B cell (primary cell): ENCODE measurements around the gene YPEL5. TPM values are rescaled to one million over a fixed set of nuclear protein-coding genes. Genes with fewer than 3 reads are reported as not detected.

Source experiments
- ATAC-seq: fragments of 200-7000 bp; cut with Tn5 transposase; one replicate; pipeline ENCODE4 v1.10.0; 2021; ENCODE audit warnings: low read depth, mild to moderate bottlenecking, moderate number of reproducible peaks, moderate library complexity
- CTCF ChIA-PET: fragments of 350-600 bp; sonication (Branson Sonifier 250); formaldehyde crosslinking; loops from one replicate; lab custom pipeline; 2021; ENCODE audit warnings: antibody characterized with exemption, inconsistent platforms; lab: Charles Lee
- POLR2A ChIA-PET: fragments of 350-600 bp; sonication (Branson Sonifier 250); formaldehyde crosslinking; loops from one replicate; lab custom pipeline; 2021; ENCODE audit warnings: antibody characterized with exemption; lab: Charles Lee
- DNase-seq: peaks from one replicate; pipeline ENCODE4 v3.0.0; 2013
- H2AFZ ChIP-seq: 2 replicates; pipeline ENCODE4 v1.6.1; 2012; ENCODE audit warnings: mild to moderate bottlenecking, low read depth, low read length; ENCODE audit not compliant: insufficient read depth, poor library complexity, severe bottlenecking
- H3K27ac ChIP-seq, 2 donors: 1 replicate in 1 of 2; 2 replicates in 1 of 2; pipeline ENCODE4 v1.5.1; 2012 to 2013; ENCODE audit warnings: low read length in 2 of 2, mild to moderate bottlenecking in 2 of 2, moderate library complexity in 1 of 2
- H3K27me3 ChIP-seq, 4 experiments: fragments of 200-600 bp in 1 of 4; sonication (generic) in 1 of 4; replicated peaks in 1 of 4; 1 replicate in 2 of 4; 2 replicates in 2 of 4; pipeline versions ENCODE4 v1.6.1 to v1.7.0; 2013 to 2016; ENCODE audit warnings: low read length in 3 of 4, mild to moderate bottlenecking in 2 of 4, mixed read lengths in 1 of 4, moderate library complexity in 1 of 4; ENCODE audit not compliant: insufficient read depth in 4 of 4, control insufficient read depth in 3 of 4; ENCODE audit errors: control extremely low read depth in 1 of 4
- H3K36me3 ChIP-seq, 2 experiments: replicated peaks in 1 of 2; 1 replicate in 1 of 2; 2 replicates in 1 of 2; pipeline versions ENCODE4 v1.6.1 to v1.7.1; 2013; ENCODE audit warnings: low read length in 1 of 2; ENCODE audit not compliant: insufficient read depth in 2 of 2, control insufficient read depth in 1 of 2; ENCODE audit errors: control extremely low read depth in 1 of 2, extremely low read depth in 1 of 2
- H3K4me1 ChIP-seq, 2 donors: fragments of 200-600 bp in 1 of 2; sonication (generic) in 1 of 2; 1 replicate in 1 of 2; 2 replicates in 1 of 2; pipeline versions ENCODE4 v1.5.1 to v1.6.1; 2013 to 2017; ENCODE audit warnings: low read length in 2 of 2; ENCODE audit not compliant: control insufficient read depth in 2 of 2, insufficient read depth in 2 of 2
- H3K4me2 ChIP-seq: replicated peaks from 2 replicates; pipeline ENCODE3; 2012; ENCODE audit warnings: mild to moderate bottlenecking, low read depth, low read length; ENCODE audit not compliant: poor library complexity, severe bottlenecking
- H3K4me3 ChIP-seq, 5 experiments: fragments of 200-600 bp in 1 of 5; sonication (generic) in 1 of 5; 1 replicate in 3 of 5; 2 replicates in 2 of 5; pipeline versions ENCODE4 v1.5.1 to v1.7.0; 2011 to 2016; ENCODE audit warnings: low read length in 4 of 5, mild to moderate bottlenecking in 4 of 5, low read depth in 2 of 5, control low read depth in 1 of 5, moderate library complexity in 1 of 5; ENCODE audit not compliant: insufficient read depth in 1 of 5; ENCODE audit errors: control extremely low read depth in 1 of 5, extremely low read depth in 1 of 5
- H3K79me2 ChIP-seq: fragments of 200-600 bp; sonication (generic); one replicate; pipeline ENCODE4 v1.6.0; 2016; ENCODE audit warnings: low read length; ENCODE audit not compliant: control insufficient read depth, insufficient read depth
- H3K9ac ChIP-seq: fragments of 200-600 bp; sonication (generic); 2 replicates; pipeline ENCODE4 v1.6.1; 2017; ENCODE audit warnings: mild to moderate bottlenecking, low read length, moderate library complexity
- H3K9me3 ChIP-seq, 3 donors: one replicate each; pipeline versions ENCODE4 v1.6.1 to v1.7.1; 2013; ENCODE audit warnings: low read length in 2 of 3; ENCODE audit not compliant: control insufficient read depth in 2 of 3, insufficient read depth in 1 of 3; ENCODE audit errors: control extremely low read depth in 1 of 3
- H4K20me1 ChIP-seq: 2 replicates; pipeline ENCODE4 v1.6.0; 2012; ENCODE audit warnings: mild to moderate bottlenecking, low read length; ENCODE audit not compliant: insufficient read depth, control insufficient read depth, poor library complexity, severe bottlenecking
- H3K27ac Mint-ChIP-seq: one replicate; pipeline ENCODE4 v1.8.0; 2021; ENCODE audit warnings: mixed read lengths
- H3K27me3 Mint-ChIP-seq: one replicate; pipeline ENCODE4 v1.8.0; 2021; ENCODE audit warnings: mixed read lengths
- H3K4me1 Mint-ChIP-seq: one replicate; pipeline ENCODE4 v1.8.0; 2021; ENCODE audit warnings: mixed read lengths
- H3K4me3 Mint-ChIP-seq: one replicate; pipeline ENCODE4 v1.8.0; 2021; ENCODE audit warnings: mixed read lengths
- H3K9me3 Mint-ChIP-seq: one replicate; pipeline ENCODE4 v1.8.0; 2022; ENCODE audit warnings: mixed read lengths; ENCODE audit not compliant: insufficient read depth
- EZH2 ChIP-seq: IDR thresholded peaks from 2 replicates; pipeline ENCODE4 v1.6.1; 2012; ENCODE audit warnings: borderline replicate concordance, low read depth, mild to moderate bottlenecking, moderate library complexity, low read length; ENCODE audit not compliant: insufficient read depth, poor library complexity, severe bottlenecking
- WGBS: methylation state at CpG from one replicate; pipeline ENCODE4 v1.1.5; 2013; ENCODE audit warnings: missing lambda C conversion rate; ENCODE audit not compliant: insufficient coverage; 5-methylcytosine and 5-hydroxymethylcytosine counted together
- intact Hi-C: fragments of 100-400 bp; cut with micrococcal nuclease; formaldehyde crosslinking; loops from one replicate; pipeline ENCODE4 v1.10.0; 2022
- polyA plus RNA-seq: library from polyadenylated mRNA; depleted of rRNA; stranded (reverse); fragments of >200 nt; gene quantifications from 2 replicates; pipeline ENCODE4 v1.2.3, GENCODE V29; 2012
- total RNA-seq, 2 donors: library from RNA; stranded (reverse); fragments of 120-200 nt in 1 of 2; gene quantifications; 1 replicate in 1 of 2; 2 replicates in 1 of 2; pipeline versions ENCODE4 v1.2.3 to v1.2.4, GENCODE V29; 2013 to 2022
- TF ChIP-seq, protein P1 (sequence below): fragments of 200-600 bp; IDR thresholded peaks from one replicate; pipeline ENCODE4 v1.8.0; 2022; ENCODE audit warnings: antibody characterized with exemption, mild to moderate bottlenecking

Gene YPEL5
- total and polyA plus RNA-seq, 2 donors (not counting 1 experiment from before 2014, with no cell fraction given) = 117 to 426 TPM

GRCh38 chr2:30195016-30195415, 48.2 kb downstream of the YPEL5 start:
- peaks cover 0 to 10% (median 0%) of the 10 kb centered on the region in 3 donors for H3K9me3 ChIP-seq
- H3K4me3 Mint-ChIP-seq = no peak overlapping the region
- TF ChIP-seq, protein P1, sequence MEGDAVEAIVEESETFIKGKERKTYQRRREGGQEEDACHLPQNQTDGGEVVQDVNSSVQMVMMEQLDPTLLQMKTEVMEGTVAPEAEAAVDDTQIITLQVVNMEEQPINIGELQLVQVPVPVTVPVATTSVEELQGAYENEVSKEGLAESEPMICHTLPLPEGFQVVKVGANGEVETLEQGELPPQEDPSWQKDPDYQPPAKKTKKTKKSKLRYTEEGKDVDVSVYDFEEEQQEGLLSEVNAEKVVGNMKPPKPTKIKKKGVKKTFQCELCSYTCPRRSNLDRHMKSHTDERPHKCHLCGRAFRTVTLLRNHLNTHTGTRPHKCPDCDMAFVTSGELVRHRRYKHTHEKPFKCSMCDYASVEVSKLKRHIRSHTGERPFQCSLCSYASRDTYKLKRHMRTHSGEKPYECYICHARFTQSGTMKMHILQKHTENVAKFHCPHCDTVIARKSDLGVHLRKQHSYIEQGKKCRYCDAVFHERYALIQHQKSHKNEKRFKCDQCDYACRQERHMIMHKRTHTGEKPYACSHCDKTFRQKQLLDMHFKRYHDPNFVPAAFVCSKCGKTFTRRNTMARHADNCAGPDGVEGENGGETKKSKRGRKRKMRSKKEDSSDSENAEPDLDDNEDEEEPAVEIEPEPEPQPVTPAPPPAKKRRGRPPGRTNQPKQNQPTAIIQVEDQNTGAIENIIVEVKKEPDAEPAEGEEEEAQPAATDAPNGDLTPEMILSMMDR = no peak
- no peak for TF ChIP-seq EZH2
- no peak for ATAC-seq
- H3K9me3 Mint-ChIP-seq = no peaks in the 10 kb centered on the region
- H3K27ac Mint-ChIP-seq = no peak overlapping the region
- no peaks in the 10 kb centered on the region for H3K4me1 Mint-ChIP-seq
- intact Hi-C loops = no loop called here
- H3K4me3 ChIP-seq = no peak overlapping the region
- H3K79me2 ChIP-seq = no peaks in the 10 kb centered on the region
- H3K9ac ChIP-seq = no peak overlapping the region
- CTCF ChIA-PET = interaction anchor here (1.8 kb wide), 1 partner anchor 517 kb away, joined by 4 read pairs; no protein-coding TSS in a partner anchor
- no peaks in the 10 kb centered on the region for H4K20me1 ChIP-seq
- H3K27ac ChIP-seq = no peak overlapping the region
- H3K4me1 ChIP-seq = no peaks in the 10 kb centered on the region
- POLR2A ChIA-PET = no interaction called here
- H3K4me2 ChIP-seq = no peak overlapping the region
- H2AFZ ChIP-seq = no peak overlapping the region
- no peaks in the 10 kb centered on the region for H3K27me3 Mint-ChIP-seq
- H3K27me3 ChIP-seq = no peaks in the 10 kb centered on the region
- no peaks in the 10 kb centered on the region for H3K36me3 ChIP-seq
- 25% methylated on average over 2 of the region's 4 CpGs for WGBS
- DNase-seq = no peak

DNA sequence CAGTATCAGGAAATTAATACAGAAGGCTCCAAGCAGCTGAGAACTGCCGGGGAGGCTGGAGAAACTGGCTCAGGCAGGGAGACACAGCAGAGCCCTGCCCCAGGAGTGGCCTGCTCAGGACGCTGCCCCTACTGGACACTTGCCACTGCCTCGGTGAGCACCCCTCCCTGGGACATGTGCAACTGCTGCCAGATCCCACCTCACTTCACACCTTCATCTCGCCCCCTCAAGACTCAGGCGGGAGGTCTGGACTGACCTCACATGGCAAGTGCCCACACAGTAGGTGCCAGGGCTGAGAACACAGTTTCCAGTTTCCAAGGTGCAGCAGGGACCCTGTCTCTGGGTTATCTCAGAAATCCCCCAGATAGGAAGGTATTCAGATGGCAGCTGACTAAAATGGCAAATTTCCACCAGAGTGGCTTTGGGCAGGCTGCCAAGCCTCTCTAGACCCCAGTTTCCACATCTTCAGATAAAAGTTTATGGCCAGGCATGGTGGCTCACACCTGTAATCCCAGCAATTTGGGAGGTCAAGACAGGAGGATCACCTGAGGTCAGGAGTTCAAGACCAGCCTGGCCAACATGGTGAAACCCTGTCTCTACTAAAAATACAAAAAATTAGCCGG, 50.9 kb downstream of the YPEL5 start:
- H3K27ac ChIP-seq = no peak overlapping the region
- POLR2A ChIA-PET = no interaction called here
- 84% methylated on average over 5 of the region's 6 CpGs for WGBS
- Mint-ChIP-seq H3K27me3 (no peaks in the 10 kb centered on the region), H3K4me1 (no peaks in the 10 kb centered on the region), H3K4me3 (no peak overlapping the region), H3K9me3 (no peaks in the 10 kb centered on the region), H3K27ac (no peak overlapping the region)
- intact Hi-C loops = no loop called here
- H3K4me3 ChIP-seq = no peak overlapping the region
- TF ChIP-seq EZH2 = no peak
- TF ChIP-seq, protein P1 = no peak
- no peak overlapping the region for H3K4me2 ChIP-seq
- H3K9ac ChIP-seq = no peak overlapping the region
- no peaks in the 10 kb centered on the region for H3K4me1 ChIP-seq
- no peaks in the 10 kb centered on the region for H3K79me2 ChIP-seq
- peaks cover 0 to 3% (median 0%) of the 10 kb centered on the region in 3 donors for H3K9me3 ChIP-seq
- no peak for DNase-seq
- H4K20me1 ChIP-seq = no peaks in the 10 kb centered on the region
- CTCF ChIA-PET = interaction anchor here (1.5 kb wide), 1 partner anchor 9 kb away, joined by 4 read pairs; no protein-coding TSS in a partner anchor
- ATAC-seq = no peak
- H3K36me3 ChIP-seq = no peaks in the 10 kb centered on the region
- H2AFZ ChIP-seq = no peak overlapping the region
- no peaks in the 10 kb centered on the region for H3K27me3 ChIP-seq
